Smooth muscle cell (in vitro differentiated cells): Measurements from ENCODE around the gene GARIN5A. TPM values are rescaled to one million over a fixed set of nuclear protein-coding genes. Genes with fewer than 3 reads are reported as not detected.

ENCODE experiments used
- DNase-seq: peaks from one replicate; lab custom pipeline; 2025; ENCODE audit not compliant: unreplicated experiment; lab: John Stamatoyannopoulos, UW
- H2AFZ ChIP-seq: fragments of 200-600 bp; sonication (generic); 2 replicates; pipeline ENCODE4 v1.6.0; 2016; ENCODE audit warnings: antibody characterized with exemption, low read depth, mild to moderate bottlenecking
- H3F3A ChIP-seq: fragments of 200-600 bp; sonication (generic); 2 replicates; pipeline ENCODE4 v1.6.0; 2017; ENCODE audit warnings: antibody characterized with exemption, low read depth
- H3K27ac ChIP-seq: fragments of 200-600 bp; sonication (generic); 2 replicates; pipeline ENCODE4 v1.5.1; 2016; ENCODE audit warnings: low read depth, mild to moderate bottlenecking
- H3K27me3 ChIP-seq: fragments of 200-600 bp; sonication (generic); 2 replicates; pipeline ENCODE4 v1.6.1; 2016; ENCODE audit warnings: low read depth, mild to moderate bottlenecking
- H3K36me3 ChIP-seq: fragments of 200-600 bp; sonication (generic); 2 replicates; pipeline ENCODE4 v1.5.1; 2016; ENCODE audit warnings: low read depth
- H3K4me1 ChIP-seq: fragments of 200-600 bp; sonication (generic); 2 replicates; pipeline ENCODE4 v1.5.1; 2016; ENCODE audit warnings: low read depth
- H3K4me2 ChIP-seq: fragments of 200-600 bp; sonication (generic); 2 replicates; pipeline ENCODE4 v1.6.0; 2016; ENCODE audit warnings: mild to moderate bottlenecking
- H3K4me3 ChIP-seq: fragments of 200-600 bp; sonication (generic); 2 replicates; pipeline ENCODE4 v1.5.1; 2016; ENCODE audit warnings: mild to moderate bottlenecking
- H3K79me2 ChIP-seq: fragments of 200-600 bp; sonication (generic); 2 replicates; pipeline ENCODE4 v1.6.0; 2016; ENCODE audit warnings: low read depth, mild to moderate bottlenecking
- H3K9ac ChIP-seq: fragments of 200-600 bp; sonication (generic); 2 replicates; pipeline ENCODE4 v1.6.0; 2016; ENCODE audit warnings: low read depth
- H3K9me3 ChIP-seq: fragments of 200-600 bp; sonication (generic); replicated peaks from 2 replicates; pipeline ENCODE4 v1.5.1; 2016; ENCODE audit warnings: low read depth
- H4K20me1 ChIP-seq: fragments of 200-600 bp; sonication (generic); 2 replicates; pipeline ENCODE4 v1.6.0; 2016; ENCODE audit warnings: low read depth
- WGBS: methylation state at CpG from one replicate; pipeline ENCODE4 v1.1.7; 2016; ENCODE audit warnings: low lambda C conversion rate; 5-methylcytosine and 5-hydroxymethylcytosine counted together
- polyA plus RNA-seq: library from polyadenylated mRNA; unstranded; fragments of >200 nt; fragmentation: Nextera tagmentation; extraction: Ambion mirVana; gene quantifications from 2 replicates; pipeline ENCODE4 v1.2.1, GENCODE V29; 2016
- total RNA-seq: library from RNA; depleted of rRNA; stranded (reverse); fragments of >200 nt; gene quantifications from 2 replicates; pipeline ENCODE4 v1.2.3, GENCODE V29; 2014
- TF ChIP-seq, protein P1 (sequence below): fragments of 200-600 bp; sonication (generic); IDR thresholded peaks from 2 replicates; pipeline ENCODE4 v1.5.1; 2017; ENCODE audit warnings: borderline replicate concordance, mild to moderate bottlenecking, antibody characterized with exemption; ENCODE audit not compliant: insufficient read depth, poor library complexity, severe bottlenecking

The GARIN5A gene
- total and polyA plus RNA-seq, 2 experiments from 2014 or later, result 1.7 to 2.1 TPM

DNA sequence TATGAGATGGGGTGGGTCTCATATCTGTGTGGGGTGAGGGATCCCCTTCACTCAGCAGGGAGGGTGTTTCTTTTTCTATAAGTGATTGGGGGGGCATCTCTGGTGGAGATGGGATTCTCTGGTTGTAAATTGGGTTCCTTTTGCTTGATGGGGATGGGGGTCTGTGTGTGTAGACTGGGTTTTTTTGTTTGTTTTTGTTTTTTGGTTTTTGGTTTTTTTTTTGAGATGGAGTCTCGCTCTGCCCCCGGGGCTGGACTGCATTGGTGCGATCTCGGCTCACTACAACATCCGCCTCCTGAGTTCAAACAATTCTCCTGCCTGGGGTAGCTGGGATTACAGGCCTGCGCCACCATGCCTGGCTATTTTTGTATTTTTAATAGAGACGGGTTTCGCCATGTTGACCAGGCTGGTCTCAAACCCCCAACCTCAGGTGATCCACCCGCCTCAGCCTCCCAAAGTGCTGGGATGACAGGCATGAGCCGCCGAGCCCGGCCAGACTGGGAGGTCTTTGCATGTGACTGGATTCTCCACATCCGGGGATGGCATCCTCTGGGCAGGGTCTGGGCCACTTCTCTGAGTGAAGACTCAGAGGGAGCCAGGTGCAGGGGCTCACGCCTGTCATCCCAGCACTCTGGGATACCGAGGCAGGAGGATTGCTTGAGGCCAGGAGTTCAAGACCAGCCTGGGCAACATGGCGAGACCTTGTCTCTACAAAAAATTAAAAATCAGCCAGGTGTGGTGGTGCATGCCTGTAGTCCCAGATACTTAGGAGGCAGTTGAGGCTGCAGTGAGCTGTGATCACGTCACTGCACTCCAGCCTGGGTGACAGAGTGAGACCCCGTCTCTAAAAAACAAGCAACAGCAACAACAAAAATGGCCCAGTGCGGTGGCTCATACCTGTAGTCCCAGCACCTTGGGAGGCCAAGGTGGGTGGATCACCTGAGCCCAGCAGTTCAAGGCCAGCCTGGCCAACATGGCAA is 43.2 kb downstream of the GARIN5A start:
- Histone ChIP-seq H3K4me3 (no peak overlapping the region), H3K79me2 (no peaks in the 10 kb centered on the region), H3K4me2 (no peak overlapping the region), H3K36me3 (no peaks in the 10 kb centered on the region), H3K9me3 (no peaks in the 10 kb centered on the region), H3K27ac (no peak overlapping the region), H2AFZ (no peak overlapping the region), H3K27me3 (no peaks in the 10 kb centered on the region), H3K9ac (no peak overlapping the region), H4K20me1 (no peaks in the 10 kb centered on the region), H3K4me1 (peaks cover 9% of the 10 kb centered on the region), H3F3A (no peaks in the 10 kb centered on the region)
- DNase-seq, result no peak
- TF ChIP-seq, protein P1, sequence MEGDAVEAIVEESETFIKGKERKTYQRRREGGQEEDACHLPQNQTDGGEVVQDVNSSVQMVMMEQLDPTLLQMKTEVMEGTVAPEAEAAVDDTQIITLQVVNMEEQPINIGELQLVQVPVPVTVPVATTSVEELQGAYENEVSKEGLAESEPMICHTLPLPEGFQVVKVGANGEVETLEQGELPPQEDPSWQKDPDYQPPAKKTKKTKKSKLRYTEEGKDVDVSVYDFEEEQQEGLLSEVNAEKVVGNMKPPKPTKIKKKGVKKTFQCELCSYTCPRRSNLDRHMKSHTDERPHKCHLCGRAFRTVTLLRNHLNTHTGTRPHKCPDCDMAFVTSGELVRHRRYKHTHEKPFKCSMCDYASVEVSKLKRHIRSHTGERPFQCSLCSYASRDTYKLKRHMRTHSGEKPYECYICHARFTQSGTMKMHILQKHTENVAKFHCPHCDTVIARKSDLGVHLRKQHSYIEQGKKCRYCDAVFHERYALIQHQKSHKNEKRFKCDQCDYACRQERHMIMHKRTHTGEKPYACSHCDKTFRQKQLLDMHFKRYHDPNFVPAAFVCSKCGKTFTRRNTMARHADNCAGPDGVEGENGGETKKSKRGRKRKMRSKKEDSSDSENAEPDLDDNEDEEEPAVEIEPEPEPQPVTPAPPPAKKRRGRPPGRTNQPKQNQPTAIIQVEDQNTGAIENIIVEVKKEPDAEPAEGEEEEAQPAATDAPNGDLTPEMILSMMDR, result no peak
- WGBS, result 92% methylated on average over 19 of the region's 19 CpGs

DNA sequence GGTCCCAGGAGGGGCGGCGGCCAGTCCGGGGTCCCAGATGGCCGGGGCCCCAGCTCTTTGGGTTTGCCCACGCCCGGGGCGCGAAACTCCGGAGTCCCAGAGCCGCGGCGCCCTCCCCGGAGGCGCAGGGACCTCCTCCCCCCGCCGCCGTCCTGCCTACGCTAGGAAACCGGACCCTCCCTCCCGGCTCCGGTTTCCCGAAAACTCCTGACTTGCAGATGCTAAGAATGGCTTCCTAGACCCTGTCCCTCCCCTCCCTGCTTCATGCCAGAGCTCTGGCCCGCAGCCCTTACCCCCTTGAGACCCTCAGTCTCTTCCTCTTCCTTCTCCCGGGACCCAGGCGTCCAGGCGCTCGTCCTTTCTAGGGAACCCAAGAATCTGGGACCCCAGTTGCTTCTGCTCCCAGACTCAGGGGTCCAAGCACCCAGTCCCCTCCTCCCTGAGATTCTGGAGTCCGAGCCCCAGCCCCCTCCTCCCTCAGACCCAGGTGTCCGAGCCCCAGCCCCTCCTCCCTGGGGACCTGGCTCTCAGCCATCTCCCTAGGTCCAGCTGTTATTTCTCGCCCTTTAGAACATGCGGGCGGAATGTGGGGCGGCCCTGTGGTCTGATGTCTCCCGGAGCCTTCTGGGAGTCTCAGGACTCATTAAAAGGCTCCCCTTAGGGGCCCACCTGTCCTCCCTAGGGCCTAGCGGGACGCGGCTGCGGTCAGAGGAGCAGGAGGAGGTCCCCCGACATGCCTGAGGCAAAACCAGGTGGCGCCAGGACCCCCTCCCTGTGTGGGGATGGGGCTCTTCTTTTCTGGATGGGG is 44.2 kb downstream of the GARIN5A start, which contains the start of gene MYBPC2:
Gene MYBPC2, plus strand, starts transcription at position 672 of the 808 bp plus-strand sequence. Its CDS starts 62 bp downstream, at position 734.
- H3K9ac ChIP-seq, result peak within 1 kb of the TSS; percentile 69
- H3K4me2 ChIP-seq, result peak within 1 kb of the TSS; percentile 90
- no peaks in the 10 kb centered on the region for H3K79me2 ChIP-seq
- H3K36me3 ChIP-seq, result no peaks in the 10 kb centered on the region
- peaks cover 9% of the 10 kb centered on the region for H3K4me1 ChIP-seq
- no peak within 1 kb of the TSS for H3K27ac ChIP-seq
- TF ChIP-seq, protein P1, result no peak
- DNase-seq, result no peak
- no peaks in the 10 kb centered on the region for H3F3A ChIP-seq
- H2AFZ ChIP-seq, result peak within 1 kb of the TSS; percentile 90
- H3K9me3 ChIP-seq, result no peaks in the 10 kb centered on the region
- no peaks in the 10 kb centered on the region for H3K27me3 ChIP-seq
- no peaks in the 10 kb centered on the region for H4K20me1 ChIP-seq
- H3K4me3 ChIP-seq, result peak within 1 kb of the TSS; percentile 73
- 25% methylated on average over 22 of the region's 40 CpGs for WGBS

DNA sequence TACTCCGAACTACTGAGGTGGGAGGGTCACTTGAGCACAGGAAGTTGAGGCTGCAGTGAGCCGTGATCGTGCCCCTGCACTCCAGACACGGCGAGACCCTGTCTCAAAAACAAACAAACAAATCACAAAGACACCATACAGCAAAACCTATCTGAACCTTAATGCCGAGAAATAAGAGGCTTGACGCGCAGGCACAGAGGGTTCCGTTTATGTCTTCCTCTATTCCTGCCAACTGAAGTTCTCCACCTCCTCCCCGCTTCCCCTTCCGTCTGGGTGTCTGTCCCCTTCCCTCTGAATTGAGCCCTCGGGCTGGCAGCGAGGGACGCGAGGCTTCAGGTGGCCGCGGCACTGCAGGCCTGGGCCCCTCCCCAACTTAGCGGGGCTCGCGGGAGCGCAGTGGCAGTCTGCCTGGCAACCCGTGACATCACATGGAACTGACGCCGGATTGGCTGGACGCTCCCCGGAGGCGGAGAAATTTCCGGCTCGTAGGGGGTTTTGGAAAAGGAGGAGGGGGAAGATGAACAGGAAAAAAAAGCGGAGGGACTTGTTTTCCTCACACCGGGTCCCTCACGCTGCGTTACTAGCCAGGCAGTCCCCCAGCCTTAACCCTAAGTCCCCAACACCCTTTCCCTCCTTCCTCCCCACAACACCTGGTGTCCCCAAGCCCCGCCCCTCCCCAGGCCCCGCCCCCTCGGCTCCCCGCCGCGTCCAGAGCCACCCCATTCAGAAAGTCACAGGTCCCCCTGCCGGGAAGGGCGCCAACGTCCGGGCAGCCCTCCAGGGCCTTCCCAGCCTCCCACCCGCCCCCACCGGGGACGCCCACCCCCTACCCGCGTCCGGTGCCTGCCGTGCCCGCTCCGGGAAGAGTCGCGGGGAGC is 45.1 kb downstream of the GARIN5A start:
- no peaks in the 10 kb centered on the region for H3K27me3 ChIP-seq
- no peaks in the 10 kb centered on the region for H4K20me1 ChIP-seq
- peak; percentile 78 for DNase-seq
- H3K79me2 ChIP-seq, result no peaks in the 10 kb centered on the region
- peak overlapping the region; percentile 69 for H3K9ac ChIP-seq
- 5% methylated on average over 42 of the region's 54 CpGs for WGBS
- peak overlapping the region; percentile 90 for H3K4me2 ChIP-seq
- peak overlapping the region; percentile 73 for H3K4me3 ChIP-seq
- no peaks in the 10 kb centered on the region for H3F3A ChIP-seq
- no peaks in the 10 kb centered on the region for H3K36me3 ChIP-seq
- H3K27ac ChIP-seq, result no peak overlapping the region
- H3K4me1 ChIP-seq, result peaks cover 9% of the 10 kb centered on the region
- H3K9me3 ChIP-seq, result no peaks in the 10 kb centered on the region
- H2AFZ ChIP-seq, result peak overlapping the region; percentile 90
- TF ChIP-seq, protein P1, result no peak
